NCI-H146 treated with DMSO at 0.1 percent for 48 hours (cell line): ENCODE results near the gene GMPPB.
"Not testable (repeated sequence)": the region's sequence is repeated elsewhere in the genome, so short reads cannot be mapped to it uniquely, and the experiment has no call there.

Experiments used
- DNase-seq: peaks from one replicate; lab custom pipeline; 2025; ENCODE audit not compliant: unreplicated experiment; lab: John Stamatoyannopoulos, UW

GMPPB gene

DNA sequence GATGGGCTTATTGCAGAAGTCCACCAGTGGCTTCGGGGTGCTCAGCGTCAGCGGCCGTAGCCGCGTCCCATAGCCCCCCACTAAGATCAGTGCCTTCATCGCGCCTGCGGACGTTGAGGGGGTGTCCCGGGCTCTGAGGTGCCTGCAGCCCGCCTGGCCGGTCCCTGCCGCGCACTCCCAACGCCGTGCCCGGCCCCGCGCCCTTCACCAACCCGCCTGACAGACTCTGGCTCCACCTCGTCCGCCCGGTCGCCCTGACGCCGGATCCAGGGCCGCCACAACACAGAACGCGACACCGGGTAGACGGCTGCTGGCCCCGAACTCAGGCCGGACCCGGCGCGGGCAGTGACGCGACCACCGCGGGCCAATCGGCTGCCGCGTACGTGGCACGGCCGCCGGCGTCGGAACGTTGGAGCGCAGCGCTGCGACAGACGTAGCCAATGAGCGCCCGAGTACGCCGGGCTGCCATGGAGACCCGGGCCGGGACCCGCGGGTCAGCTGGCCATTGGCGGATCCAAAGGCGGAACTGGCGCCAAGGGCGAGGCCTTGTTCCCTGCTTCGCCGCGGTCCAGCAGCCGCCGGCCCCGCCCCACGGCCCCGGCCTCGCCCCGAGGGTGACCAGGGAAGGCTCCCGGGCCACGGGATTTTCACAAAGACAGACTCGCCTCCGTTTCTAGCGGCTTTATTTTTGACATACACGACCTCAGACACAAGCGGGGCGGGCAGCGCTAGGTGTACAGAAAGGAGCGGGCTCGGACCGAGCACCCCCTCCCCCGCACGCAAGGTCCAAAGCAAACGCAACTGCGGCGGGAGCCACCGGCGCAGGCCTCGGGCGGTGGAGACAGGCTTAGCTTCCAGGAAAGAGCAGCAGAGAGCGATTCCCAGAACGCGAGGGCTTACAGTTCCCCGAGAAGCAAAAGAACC is at the start of gene GMPPB:
Gene GMPPB, minus strand, starts transcription at position 324 of the 924 bp plus-strand sequence. Its CDS starts 225 bp downstream, at position 99.
- DNase-seq, result peak; percentile 72

DNA sequence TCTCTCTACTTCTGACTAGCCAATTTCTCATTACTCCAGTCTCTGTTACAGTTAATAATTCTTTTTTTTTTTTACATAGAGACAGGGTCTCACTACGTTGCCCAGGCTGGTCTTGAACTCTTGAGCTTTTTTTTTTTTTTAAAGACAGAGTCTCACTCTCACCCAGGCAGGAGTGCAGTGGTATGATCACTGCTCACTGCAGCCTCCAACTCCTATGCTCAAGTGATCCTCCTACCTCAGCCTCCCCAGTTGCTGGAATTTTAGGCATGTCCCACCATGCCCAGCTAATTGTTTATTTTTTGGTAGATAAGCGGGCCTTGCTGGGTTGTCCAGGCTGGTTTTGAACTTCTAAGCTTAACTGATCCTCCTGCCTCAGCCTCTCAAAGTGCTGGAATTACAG is 49.0 kb upstream of the GMPPB start:
- no peak for DNase-seq

DNA sequence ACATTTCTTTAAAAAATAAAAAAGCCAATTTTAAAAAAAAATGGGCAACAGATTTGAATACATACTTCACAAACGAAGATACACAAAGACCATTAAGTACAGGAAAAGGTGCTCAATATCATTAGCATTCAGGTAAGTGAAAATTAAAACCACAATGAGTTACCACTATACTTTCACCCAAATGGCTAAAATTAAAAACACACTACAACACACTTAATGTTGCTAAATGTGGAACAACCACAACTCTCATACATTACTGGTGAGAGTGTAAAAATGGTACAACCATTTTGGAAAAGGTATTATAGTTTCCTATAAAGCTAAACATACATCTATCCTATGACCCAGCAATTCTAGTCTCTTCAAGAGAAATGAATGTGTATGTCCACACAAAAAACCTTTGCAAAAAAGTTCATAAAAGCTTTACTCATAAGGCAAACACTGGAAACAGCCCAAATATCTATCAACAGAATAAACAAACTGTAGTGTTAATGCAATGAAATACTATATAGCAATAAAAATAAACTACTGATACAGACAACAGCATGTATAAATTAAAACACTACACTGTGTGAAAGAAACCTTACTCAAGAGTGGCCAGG is 47.7 kb upstream of the GMPPB start:
- DNase-seq, result no peak

DNA sequence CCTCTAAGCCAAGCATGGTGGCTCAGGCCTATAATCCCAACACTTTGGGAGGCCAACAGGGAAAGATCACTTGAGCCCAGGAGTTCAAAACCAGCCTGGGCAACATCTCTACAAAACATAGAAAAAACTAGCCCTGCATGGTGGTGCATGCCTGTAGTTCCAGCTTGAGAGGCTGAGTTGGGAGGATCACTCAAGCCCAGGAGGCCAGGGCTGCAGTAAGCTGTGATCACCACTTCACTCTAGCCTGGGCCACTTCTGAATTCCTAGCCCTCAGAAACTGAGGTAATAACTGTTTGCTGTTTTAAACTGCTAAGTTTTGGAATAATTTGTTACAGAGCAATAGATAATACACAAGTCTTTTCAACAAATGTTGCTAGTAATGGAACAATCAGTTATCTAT is 46.2 kb upstream of the GMPPB start:
- no peak for DNase-seq

DNA sequence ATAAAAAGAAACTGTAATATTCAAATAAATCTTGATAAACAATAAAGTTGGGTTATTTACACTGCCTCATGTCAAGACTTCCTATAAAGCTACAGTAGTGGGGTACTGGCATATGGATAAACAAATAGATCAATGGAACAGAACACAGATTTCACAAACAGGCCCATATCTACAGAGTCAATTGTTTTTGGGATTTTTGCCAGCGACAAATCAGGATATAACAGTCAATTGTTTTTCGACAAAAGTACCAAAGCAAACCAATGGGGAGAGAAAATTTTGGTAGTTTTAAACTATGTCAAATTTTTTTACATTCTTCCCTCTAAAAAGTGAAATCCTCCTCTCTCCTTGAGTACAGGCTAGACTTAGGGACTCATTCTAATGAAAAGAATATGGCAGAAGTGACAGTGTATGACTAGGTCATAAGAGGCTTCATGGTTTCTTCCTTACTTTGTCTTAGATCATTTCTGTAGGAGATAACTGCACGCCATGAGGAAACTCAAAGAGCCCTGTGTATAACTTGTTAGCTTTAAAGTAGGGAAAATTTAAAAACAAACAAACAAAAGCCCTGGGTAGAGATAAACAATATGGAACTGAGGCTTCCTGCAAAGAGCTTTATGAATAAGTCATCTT is 45.6 kb upstream of the GMPPB start:
- no peak for DNase-seq

DNA sequence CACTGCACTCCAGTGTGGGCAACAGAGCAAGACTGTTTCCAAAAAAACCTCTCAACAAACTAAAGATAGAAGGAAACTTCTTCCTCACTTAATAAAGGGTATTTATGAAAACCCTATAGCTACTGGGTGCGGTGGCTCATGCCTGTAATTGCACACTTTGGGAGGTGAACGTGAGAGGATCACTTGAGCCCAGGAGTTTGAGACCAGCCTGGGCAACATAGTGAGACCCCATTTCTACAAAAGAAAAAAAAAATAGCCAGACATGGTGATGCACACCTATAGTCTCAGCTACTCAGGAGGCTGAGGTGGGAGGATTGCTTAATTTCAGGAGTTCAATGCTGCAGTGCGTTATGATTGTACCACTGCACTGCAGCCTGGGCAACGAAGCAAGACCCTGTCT is 40.2 kb upstream of the GMPPB start:
- no peak for DNase-seq

DNA sequence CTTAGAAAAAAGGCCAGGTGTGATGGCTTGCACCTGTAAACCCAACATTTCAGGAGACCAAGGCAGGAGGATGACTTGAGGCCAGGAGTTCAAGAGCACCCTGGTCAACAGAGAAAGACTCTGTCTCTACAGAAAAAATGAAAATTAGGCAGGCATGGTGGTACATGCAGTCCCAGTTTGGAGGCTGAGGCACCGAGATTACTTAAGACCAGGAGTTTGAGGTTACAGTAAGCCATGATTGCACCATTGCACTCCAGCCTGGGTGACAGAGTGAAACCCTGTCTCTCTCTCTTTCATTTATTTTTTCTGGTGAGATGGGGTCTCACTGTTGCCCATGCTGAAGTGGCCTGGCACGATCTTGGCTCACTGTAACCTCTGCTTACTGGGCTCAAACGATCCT is 37.9 kb upstream of the GMPPB start:
- DNase-seq, result no peak

DNA sequence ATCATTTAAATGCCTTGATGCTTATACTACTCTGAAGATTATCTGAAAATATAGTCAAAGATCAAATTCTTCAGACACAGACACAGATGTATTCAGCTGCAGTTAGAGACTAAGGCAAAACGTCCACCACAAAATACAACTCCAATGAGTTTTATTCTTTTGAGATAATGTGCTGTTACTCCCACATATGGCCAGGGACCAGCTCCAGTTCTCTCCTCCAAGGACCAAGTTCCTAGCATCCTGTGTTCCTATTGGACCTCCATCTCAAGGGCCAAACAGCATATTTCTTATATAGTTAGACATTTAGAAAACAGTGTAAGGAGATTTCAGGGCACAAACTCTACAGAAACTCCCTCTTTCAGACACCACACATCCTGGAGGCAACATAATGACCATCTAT is 35.5 kb upstream of the GMPPB start:
- DNase-seq, result no peak

DNA sequence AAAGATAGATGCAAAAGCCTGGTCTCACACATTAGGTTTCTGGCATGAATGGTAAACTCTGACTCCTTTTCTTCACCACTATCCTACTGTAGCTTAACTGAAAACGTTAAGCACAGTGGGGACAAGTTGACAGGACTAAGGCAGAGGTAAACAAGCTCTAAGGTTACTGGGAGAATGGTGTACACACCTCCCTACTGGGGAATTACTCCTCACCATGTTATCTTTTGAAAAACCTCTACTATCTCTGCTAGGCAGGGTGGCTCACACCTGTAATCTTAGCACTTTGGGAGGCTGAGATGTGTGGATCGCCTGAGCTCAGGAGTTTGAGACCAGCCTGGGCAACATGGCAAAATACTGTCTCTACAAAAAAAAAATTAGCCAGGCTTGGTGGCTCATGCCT is 33.4 kb upstream of the GMPPB start:
- DNase-seq, result no peak

DNA sequence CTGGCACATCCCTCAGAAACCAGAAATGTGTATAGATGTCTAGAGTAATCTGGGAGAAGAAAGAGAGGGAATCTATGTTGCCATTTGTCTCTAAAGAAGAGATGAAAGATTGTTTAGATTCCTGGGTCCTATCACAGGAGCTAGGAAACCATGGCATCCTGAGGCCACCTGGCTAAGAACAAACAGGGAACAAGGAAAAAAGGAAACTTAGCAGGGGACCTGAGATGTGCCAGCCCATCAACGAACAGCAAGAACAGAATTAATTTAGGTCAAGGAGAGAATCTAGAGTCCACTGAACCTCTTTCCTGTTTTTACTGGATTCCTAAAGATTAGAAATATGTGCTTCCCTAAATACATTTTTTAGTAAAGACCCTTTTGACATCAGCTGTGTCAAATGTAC is 32.3 kb upstream of the GMPPB start:
- no peak for DNase-seq

DNA sequence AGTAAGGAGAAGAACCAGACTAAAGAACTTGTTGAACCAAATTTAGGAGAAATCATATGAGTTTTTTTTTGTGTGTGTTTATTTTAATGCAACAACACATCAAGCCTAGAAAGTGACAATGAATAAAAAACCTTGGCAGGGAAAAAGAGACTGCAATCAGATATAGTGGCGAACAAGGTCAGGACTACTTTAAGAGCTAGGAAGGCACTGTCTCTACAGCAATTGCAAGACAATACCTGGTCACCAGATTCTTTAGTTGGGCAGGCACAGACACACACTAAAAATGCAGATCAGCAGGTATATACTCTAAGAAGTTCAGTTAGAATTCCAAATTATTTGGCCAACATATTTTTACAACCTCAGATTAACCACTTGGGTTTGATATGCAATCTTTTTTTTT is 30.8 kb upstream of the GMPPB start:
- DNase-seq, result no peak

DNA sequence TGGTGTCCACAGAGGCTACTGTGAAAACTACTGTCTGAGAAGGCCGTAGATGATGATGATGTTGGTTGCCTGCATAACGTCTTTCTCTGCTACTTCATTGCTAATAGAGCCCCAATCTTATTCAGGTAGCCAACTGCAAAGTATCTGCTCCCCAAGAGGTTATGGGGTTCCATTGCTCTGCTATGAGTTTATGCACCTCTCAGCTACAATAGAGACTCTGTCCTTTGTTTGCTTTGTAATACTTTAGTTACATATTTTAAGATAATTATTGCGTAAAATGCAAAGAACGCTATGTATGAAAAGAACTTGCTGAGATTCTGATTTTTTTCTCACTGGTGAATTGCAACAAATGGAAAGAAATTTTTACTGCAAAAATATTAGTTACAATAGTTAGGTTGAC is 27.8 kb upstream of the GMPPB start:
- no peak for DNase-seq

DNA sequence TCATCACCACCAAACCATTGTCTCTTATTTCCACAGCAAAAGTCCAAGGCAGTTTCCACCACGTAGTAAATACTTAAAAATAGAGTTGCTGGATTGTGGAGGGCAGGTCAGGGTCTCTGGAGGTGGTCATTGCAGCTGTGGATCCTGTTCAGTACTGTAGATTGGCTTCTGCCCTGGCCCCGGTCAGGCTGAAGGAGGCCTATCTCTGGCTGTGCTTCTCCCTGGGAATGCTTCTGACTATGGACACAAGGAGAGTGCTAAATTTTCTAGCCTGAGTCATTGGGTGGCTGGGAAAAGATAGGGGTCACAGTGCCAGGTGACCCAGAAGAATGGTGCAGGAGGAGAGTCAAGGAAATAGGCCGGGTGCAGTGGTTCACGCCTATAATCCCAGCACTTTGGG is 26.3 kb upstream of the GMPPB start:
- no peak for DNase-seq

DNA sequence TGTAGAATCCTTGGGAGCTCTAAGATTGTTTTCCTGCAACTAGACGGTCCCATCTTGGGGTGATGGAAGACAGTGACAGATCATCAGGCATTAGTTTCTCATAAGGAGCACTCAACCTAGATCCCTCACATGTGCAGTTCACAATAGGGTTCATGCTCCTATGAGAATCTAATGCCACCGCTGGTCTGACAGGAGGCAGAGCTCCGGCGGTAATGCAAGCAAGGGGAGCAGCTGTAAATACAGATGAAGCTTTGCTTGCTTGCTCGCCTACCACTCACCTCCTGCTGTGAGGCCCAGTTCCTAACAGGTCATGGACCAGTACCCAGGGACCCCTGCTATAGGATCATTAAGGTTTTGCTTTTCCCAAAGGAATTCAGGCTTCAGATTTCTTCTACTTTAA is 25.1 kb upstream of the GMPPB start:
- DNase-seq, result not testable (repeated sequence)

DNA sequence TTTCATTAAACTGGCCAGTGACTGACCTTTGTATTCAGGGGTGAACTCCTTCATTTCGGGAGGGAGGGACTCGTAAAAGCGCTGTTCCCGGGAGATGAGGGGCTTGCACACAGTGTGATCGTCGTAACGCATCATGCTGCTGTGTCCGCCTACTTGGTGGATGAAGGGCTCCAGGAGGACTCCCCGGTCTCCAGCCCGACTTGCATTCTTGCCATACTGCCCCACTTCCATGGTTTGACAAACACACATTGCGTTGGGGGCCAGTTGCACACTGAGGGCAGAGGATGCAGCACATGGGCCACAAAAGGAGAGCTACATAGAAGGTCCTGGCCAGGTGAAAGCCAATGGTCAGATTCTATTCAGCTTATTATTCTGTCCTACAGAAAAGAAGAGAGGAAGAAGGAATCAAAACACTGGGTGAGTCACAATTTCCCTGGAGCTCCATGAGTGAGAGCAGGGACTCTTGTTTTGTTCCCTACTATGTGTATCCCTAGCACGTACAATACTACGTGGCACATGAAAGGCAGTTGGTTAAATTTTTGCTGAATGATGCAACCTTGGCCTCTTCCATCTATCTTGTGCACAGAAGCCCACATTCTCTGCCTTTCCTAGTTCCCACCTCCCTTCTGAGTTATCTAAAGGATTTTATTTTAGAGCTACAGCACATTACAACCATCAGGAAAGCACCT is 24.2 kb upstream of the GMPPB start:
- no peak for DNase-seq

DNA sequence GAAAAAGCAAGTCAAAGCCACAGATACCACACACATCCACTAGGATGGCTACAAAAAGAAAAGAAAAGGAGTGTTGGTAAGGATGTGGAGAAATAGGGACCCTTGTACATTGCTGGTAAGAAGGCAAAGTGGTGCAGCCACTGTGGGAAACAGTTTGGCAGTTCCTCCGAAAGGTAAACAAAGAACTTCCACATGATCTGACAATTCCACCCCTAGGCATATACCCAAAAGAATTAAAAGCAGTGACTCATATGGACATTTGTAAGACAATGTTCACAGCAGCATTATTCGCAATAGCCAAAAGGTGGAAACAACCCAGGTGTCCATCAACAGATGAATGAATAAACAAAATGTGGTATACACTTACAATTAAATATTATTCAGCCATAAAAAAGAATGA is 22.2 kb upstream of the GMPPB start:
- DNase-seq, result no peak

DNA sequence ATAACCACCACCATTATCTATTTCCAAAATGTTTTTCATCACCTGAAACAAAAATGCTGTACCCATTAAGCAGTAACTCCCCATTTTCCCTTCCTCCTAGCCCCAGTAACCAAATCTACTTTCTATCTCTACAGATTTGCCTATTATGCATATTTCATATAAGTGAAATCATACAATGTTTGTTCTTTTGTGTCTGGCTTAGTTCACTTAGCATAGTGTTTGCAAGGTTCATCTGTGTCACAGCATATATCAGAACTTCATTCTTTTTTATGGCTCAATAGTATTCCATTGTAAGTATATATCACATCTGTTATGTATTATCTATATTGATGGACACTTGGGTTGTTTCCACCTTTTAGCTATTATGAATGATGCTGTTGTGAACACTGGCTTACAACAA is 16.7 kb upstream of the GMPPB start:
- no peak for DNase-seq

DNA sequence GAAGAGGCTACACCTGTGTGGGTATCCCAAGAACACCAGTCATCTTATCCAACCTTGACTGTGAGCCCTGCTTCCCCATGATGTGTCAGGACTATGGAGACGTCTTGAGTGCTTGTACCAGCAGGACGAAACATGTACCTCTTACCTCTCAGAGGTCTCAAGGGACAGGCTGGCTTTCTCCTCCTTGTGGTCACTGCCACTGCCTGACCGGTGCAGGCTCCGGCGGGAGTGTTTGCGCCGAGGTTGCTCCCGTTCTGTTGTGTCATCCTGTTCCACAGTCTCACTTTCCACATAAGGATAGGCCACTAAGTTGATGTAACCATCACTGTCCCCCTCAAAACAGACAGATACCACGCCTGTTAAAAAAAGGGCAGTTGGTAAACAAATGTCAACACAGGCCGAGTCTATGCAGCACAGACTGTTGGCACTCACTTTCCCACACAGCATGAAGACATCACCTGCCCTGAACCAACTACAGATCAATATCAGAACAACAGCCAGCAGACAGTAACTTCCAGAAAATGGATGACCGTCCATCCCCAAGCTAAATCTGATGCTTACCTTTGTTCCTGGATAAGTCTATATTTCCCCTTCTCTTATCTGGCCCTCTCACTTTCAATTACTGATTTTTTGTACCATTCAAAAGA is 14.4 kb upstream of the GMPPB start:
- no peak for DNase-seq

DNA sequence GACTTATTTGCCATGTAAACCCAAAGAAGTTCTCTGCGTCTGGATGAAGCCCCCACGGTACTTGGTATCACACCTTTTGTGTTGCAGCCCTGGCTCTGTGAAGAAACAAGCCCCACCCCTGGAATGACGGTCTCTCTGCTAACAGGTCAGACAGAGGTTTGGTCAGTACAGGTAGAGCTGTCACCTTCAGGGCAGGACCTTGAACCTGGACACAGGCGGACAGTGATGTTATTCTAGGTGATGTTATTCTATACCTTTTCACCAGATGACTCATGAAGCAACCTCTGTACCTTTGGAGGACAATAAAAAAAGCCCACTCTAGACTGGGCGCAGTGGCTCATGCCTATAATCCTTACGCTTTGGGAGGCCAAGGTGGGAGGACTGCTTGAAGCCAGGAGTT is 11.0 kb upstream of the GMPPB start:
- no peak for DNase-seq

DNA sequence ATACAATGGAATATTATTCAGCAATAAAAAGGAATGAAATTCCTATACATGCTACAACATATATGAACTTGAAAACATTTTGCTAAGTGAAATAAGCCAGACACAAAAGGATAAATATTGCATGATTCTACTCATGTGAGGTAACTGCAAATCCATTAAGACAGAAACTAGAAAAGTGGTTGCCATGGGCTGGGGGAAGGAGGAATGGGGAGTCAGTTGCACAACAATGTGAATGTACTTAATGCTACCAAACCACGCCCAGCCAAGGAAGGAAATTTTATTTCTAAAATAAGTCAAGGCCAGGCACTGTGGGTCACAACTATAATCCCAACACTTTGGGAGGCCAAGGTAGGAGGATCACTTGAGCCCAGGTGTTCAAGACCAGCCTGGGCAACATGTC is 9.8 kb upstream of the GMPPB start:
- no peak for DNase-seq

DNA sequence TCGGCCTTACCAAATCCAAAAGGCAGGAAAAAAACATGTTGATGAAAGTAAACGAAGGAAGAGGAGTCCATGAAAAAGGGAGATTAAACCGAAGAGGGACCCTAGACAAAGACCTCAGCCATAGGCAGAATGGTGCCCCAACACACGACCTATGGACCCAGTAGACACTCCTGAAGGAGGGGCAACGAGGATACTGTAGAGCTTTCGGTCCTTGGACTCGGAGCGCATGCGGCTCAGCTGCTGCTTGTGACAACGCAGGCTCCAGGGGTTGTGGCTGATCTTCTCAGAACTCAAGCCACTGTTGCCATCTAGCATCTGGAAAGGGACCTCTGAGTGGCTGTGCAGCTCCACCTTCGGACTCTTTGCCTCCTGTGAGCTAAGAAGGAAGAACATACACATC is 8.8 kb upstream of the GMPPB start:
- no peak for DNase-seq
